ENCODE data around the gene P3R3URF. TPM values are rescaled to one million over a fixed set of nuclear protein-coding genes. Genes with fewer than 3 reads are reported as not detected.

The P3R3URF gene
- total and polyA plus RNA-seq, 2 donors = not detected

DNA sequence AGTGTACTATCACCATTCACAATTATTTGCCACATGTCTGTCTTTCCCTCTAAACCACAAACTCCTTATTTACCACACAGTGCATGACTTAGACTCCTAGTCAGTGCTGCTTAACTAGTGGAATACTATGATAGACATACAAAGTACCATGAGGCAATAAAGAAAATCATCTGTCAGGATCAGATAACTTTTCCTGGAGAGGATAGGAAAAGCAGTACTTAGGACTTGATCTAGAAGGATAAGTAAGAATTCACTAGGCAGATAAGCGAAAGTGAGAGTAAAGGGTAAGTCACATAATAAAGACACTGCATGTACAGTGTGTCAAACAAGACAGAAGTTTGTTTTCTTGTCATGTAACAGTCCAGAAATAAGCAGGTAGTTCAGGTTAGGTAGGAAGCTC lies 22.6 kb downstream of the P3R3URF start:
- 97% methylated on average over 1 of the region's 1 CpG for WGBS

DNA sequence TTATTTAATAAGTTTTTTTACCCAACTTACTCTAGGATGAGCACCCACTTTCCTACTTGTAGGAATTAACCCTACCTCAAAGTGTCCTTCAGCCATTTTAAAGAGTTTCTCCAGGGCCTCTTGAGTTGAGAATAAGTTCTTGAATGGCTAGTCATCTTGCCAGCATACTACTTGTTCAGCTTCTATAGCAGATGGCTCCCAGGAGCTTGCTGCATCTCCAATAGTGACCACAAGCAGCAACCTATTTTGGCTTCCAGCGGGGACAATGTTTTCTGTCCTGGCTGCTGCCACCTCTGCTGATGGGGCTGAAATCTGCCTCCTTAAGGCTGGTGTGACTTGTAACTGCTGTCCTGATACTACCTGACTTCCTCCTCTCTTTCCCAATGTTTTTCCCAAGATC lies 23.1 kb downstream of the P3R3URF start:
- Histone ChIP-seq H3K27me3 (ENCODE audit: control insufficient read depth in 2 of 2, insufficient read depth in 1 of 2, low read length in 1 of 2) (no peaks in the 10 kb centered on the region), H3K36me3 (ENCODE audit: control insufficient read depth in 2 of 2, insufficient read depth in 2 of 2, low read length in 1 of 2) (no peaks in the 10 kb centered on the region), H3K4me3 (ENCODE audit: low read length in 2 of 2) (no peak overlapping the region), H3K9me3 (ENCODE audit: control insufficient read depth in 2 of 2, insufficient read depth in 1 of 2, low read length in 1 of 2) (no peaks in the 10 kb centered on the region), H3K4me1 (ENCODE audit: control insufficient read depth in 2 of 2, insufficient read depth in 2 of 2, low read length in 2 of 2) (no peaks in the 10 kb centered on the region), H3K27ac (ENCODE audit: low read depth in 1 of 2, low read length in 1 of 2) (no peak overlapping the region)
- 94% methylated on average over 1 of the region's 1 CpG for WGBS
- no peak for DNase-seq (ENCODE audit: low read depth in 6 of 9, low spot score in 9 of 9)

More for the DNA sequence above, 22.6 kb downstream of the P3R3URF start:
- no peak for DNase-seq (ENCODE audit: low read depth in 6 of 9, low spot score in 9 of 9)
- no peak overlapping the region for H3K27ac ChIP-seq (ENCODE audit: low read depth in 1 of 2, low read length in 1 of 2)
- H3K4me3 ChIP-seq (ENCODE audit: low read length in 2 of 2) = no peak overlapping the region
- no peaks in the 10 kb centered on the region for H3K4me1 ChIP-seq (ENCODE audit: control insufficient read depth in 2 of 2, insufficient read depth in 2 of 2, low read length in 2 of 2)
- no peaks in the 10 kb centered on the region for H3K9me3 ChIP-seq (ENCODE audit: control insufficient read depth in 2 of 2, insufficient read depth in 1 of 2, low read length in 1 of 2)
- H3K27me3 ChIP-seq (ENCODE audit: control insufficient read depth in 2 of 2, insufficient read depth in 1 of 2, low read length in 1 of 2) = no peaks in the 10 kb centered on the region
- no peaks in the 10 kb centered on the region for H3K36me3 ChIP-seq (ENCODE audit: control insufficient read depth in 2 of 2, insufficient read depth in 2 of 2, low read length in 1 of 2)

DNA sequence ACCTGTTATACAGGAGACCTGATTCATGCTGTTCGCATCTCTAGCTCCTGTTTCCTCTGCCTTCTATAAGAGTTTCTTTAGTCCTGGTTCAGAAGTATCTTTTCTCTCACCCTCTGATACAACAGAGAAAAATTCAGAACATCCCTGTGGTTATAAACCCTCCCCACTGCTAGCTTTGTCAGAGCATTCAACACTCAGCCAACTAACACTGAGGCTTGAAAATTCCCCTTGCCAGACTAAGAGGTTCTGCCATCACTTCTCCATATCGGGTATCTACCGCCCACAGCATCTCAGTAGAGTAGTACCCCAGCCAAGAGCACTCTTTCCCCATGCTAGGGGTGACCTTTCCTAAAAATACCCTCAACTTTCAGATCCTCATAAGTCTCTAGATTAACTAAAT lies 24.3 kb downstream of the P3R3URF start:
- 96% methylated on average over 3 of the region's 3 CpGs for WGBS
- Histone ChIP-seq H3K36me3 (ENCODE audit: control insufficient read depth in 2 of 2, insufficient read depth in 2 of 2, low read length in 1 of 2) (no peaks in the 10 kb centered on the region), H3K4me1 (ENCODE audit: control insufficient read depth in 2 of 2, insufficient read depth in 2 of 2, low read length in 2 of 2) (no peaks in the 10 kb centered on the region), H3K4me3 (ENCODE audit: low read length in 2 of 2) (no peak overlapping the region), H3K27ac (ENCODE audit: low read depth in 1 of 2, low read length in 1 of 2) (no peak overlapping the region), H3K9me3 (ENCODE audit: control insufficient read depth in 2 of 2, insufficient read depth in 1 of 2, low read length in 1 of 2) (no peaks in the 10 kb centered on the region), H3K27me3 (ENCODE audit: control insufficient read depth in 2 of 2, insufficient read depth in 1 of 2, low read length in 1 of 2) (no peaks in the 10 kb centered on the region)
- DNase-seq (ENCODE audit: low read depth in 6 of 9, low spot score in 9 of 9) = no peak

DNA sequence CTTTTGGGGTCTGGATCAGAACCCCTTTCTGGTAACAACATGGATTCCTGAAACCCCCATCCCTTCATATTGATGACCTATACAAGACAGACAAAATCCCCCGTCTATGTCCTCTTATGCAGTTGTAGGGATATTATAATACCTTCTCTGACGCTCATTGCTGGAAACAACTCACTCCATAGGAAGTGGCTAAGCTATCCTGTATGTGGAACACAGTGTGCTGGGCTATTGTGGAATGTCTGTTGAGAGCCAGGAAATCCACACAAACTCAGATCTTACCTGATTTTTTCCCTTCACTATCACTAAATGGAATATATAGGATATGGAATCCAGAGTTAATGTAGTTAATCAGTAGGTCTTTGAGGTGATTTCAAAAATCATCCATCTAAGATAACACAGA lies 26.2 kb downstream of the P3R3URF start:
- 97% methylated on average over 2 of the region's 2 CpGs for WGBS
- no peaks in the 10 kb centered on the region for H3K4me1 ChIP-seq (ENCODE audit: control insufficient read depth in 2 of 2, insufficient read depth in 2 of 2, low read length in 2 of 2)
- H3K27me3 ChIP-seq (ENCODE audit: control insufficient read depth in 2 of 2, insufficient read depth in 1 of 2, low read length in 1 of 2) = no peaks in the 10 kb centered on the region
- H3K9me3 ChIP-seq (ENCODE audit: control insufficient read depth in 2 of 2, insufficient read depth in 1 of 2, low read length in 1 of 2) = no peaks in the 10 kb centered on the region
- H3K4me3 ChIP-seq (ENCODE audit: low read length in 2 of 2) = no peak overlapping the region
- H3K27ac ChIP-seq (ENCODE audit: low read depth in 1 of 2, low read length in 1 of 2) = no peak overlapping the region
- no peaks in the 10 kb centered on the region for H3K36me3 ChIP-seq (ENCODE audit: control insufficient read depth in 2 of 2, insufficient read depth in 2 of 2, low read length in 1 of 2)
- no peak for DNase-seq (ENCODE audit: low read depth in 6 of 9, low spot score in 9 of 9)

DNA sequence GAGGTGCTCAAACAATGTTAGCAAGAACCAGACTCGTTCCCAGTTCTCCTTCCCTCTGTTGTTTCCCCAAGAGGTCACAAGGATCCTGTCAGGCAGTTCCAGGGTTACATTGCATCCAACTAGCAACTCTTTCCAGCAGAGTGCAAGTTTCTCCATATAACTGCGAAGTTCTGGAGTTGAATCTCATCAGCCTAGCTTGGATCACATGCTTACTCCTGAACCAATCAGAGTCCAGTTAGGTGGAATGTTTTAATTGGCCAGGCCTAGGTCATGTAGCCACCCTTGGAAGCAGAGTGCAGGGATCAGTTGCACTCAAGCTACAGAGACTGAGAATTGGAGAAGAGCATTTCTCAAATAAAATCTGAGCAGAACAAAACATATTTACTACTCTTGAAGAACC lies 28.0 kb downstream of the P3R3URF start:
- WGBS = 92% methylated on average over 2 of the region's 2 CpGs
- no peak for DNase-seq (ENCODE audit: low read depth in 6 of 9, low spot score in 9 of 9)

DNA sequence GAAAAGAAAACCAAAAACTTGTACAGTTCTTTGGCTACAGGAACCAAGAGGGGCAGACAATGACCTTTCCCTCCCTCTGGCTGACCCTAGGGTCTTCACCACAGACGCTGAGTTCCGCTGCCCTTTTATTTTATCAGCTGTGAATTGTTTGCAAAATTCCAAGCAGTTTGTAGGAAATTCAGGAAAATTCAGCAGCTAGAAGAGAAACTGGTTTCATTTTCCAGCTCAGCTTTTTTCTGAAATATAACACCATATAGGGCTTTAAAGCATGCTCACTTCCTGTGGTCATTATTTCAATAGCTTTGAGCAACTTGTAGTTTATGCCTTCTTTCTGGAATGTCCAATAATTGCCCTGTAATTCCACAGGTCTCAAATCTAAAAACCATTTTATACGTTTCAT lies 38.4 kb downstream of the P3R3URF start:
- WGBS = 93% methylated on average over 3 of the region's 3 CpGs
- Histone ChIP-seq H3K27ac (ENCODE audit: low read depth in 1 of 2, low read length in 1 of 2) (peak overlapping the region in 1 of 2 donors; percentile 55), H3K4me3 (ENCODE audit: low read length in 2 of 2) (no peak overlapping the region), H3K36me3 (ENCODE audit: control insufficient read depth in 2 of 2, insufficient read depth in 2 of 2, low read length in 1 of 2) (no peaks in the 10 kb centered on the region), H3K4me1 (ENCODE audit: control insufficient read depth in 2 of 2, insufficient read depth in 2 of 2, low read length in 2 of 2) (peaks cover 9 to 16% of the 10 kb centered on the region in 2 donors), H3K27me3 (ENCODE audit: control insufficient read depth in 2 of 2, insufficient read depth in 1 of 2, low read length in 1 of 2) (no peaks in the 10 kb centered on the region), H3K9me3 (ENCODE audit: control insufficient read depth in 2 of 2, insufficient read depth in 1 of 2, low read length in 1 of 2) (no peaks in the 10 kb centered on the region)
- no peak for DNase-seq (ENCODE audit: low read depth in 6 of 9, low spot score in 9 of 9)

More for the DNA sequence above, 28.0 kb downstream of the P3R3URF start:
- Histone ChIP-seq H3K27me3 (ENCODE audit: control insufficient read depth in 2 of 2, insufficient read depth in 1 of 2, low read length in 1 of 2) (no peaks in the 10 kb centered on the region), H3K4me3 (ENCODE audit: low read length in 2 of 2) (no peak overlapping the region), H3K9me3 (ENCODE audit: control insufficient read depth in 2 of 2, insufficient read depth in 1 of 2, low read length in 1 of 2) (no peaks in the 10 kb centered on the region), H3K4me1 (ENCODE audit: control insufficient read depth in 2 of 2, insufficient read depth in 2 of 2, low read length in 2 of 2) (no peaks in the 10 kb centered on the region), H3K36me3 (ENCODE audit: control insufficient read depth in 2 of 2, insufficient read depth in 2 of 2, low read length in 1 of 2) (no peaks in the 10 kb centered on the region), H3K27ac (ENCODE audit: low read depth in 1 of 2, low read length in 1 of 2) (no peak overlapping the region)

DNA sequence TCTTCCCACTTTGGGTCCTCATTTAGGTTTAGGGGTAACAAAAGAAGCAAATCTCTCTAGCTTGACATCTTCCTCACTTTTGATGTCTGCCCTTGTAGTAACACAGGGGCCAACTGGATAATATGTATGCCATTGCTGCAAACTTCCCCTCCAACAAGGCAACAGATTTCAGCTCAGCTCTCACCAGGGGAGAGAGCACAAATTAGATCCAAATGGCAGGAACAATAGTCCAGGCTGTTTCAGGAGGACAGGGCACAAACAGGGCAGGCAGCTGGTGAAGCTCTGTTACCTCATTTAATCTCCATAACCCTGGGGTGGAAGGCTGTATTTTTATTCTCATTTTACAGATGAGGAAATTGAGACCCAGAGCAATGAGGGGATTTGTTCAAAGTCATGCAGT lies 39.6 kb downstream of the P3R3URF start:
- Histone ChIP-seq H3K27me3 (ENCODE audit: control insufficient read depth in 2 of 2, insufficient read depth in 1 of 2, low read length in 1 of 2) (peaks cover under 1 to 10% of the 10 kb centered on the region in 2 donors), H3K4me1 (ENCODE audit: control insufficient read depth in 2 of 2, insufficient read depth in 2 of 2, low read length in 2 of 2) (peaks cover 9 to 22% of the 10 kb centered on the region in 2 donors), H3K27ac (ENCODE audit: low read depth in 1 of 2, low read length in 1 of 2) (no peak overlapping the region), H3K36me3 (ENCODE audit: control insufficient read depth in 2 of 2, insufficient read depth in 2 of 2, low read length in 1 of 2) (no peaks in the 10 kb centered on the region), H3K4me3 (ENCODE audit: low read length in 2 of 2) (no peak overlapping the region), H3K9me3 (ENCODE audit: control insufficient read depth in 2 of 2, insufficient read depth in 1 of 2, low read length in 1 of 2) (no peaks in the 10 kb centered on the region)
- no peak for DNase-seq (ENCODE audit: low read depth in 6 of 9, low spot score in 9 of 9)

DNA sequence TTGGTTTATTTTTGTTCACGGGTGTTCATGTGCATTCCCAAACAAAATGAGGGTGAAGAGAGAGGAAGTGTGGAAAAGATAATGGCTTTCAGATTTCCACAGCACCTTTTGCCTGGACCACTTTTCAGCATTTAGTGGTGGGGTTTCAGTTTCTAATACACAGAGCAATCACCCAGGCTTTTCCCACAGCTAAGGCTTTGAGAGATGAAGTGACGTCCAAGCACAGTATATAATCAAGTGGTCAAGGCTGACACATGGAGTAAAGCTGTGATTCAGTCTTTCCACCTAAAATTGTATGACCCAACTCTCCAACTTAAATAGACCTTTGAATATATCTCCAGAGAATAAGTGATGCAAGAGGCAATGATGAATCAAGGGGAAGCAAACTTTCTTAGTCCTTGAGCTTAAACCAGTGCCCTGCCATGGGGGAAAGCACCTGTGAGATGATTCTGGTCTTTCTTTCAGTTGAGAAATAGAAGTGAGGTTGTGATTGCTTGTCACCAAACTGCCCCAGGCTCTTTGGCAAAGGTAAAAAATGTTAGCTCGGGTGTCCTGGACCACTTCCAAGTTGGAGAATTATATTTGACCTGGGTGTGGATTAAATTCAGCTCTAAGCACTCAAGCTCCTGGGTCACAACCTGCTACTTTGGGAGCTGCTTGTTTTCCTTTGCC lies 41.5 kb downstream of the P3R3URF start:
- H3K27ac ChIP-seq (ENCODE audit: low read depth in 1 of 2, low read length in 1 of 2) = no peak overlapping the region
- peaks cover 9 to 25% of the 10 kb centered on the region in 2 donors for H3K4me1 ChIP-seq (ENCODE audit: control insufficient read depth in 2 of 2, insufficient read depth in 2 of 2, low read length in 2 of 2)
- WGBS = 89% methylated on average over 3 of the region's 3 CpGs
- no peaks in the 10 kb centered on the region for H3K36me3 ChIP-seq (ENCODE audit: control insufficient read depth in 2 of 2, insufficient read depth in 2 of 2, low read length in 1 of 2)
- DNase-seq (ENCODE audit: low read depth in 6 of 9, low spot score in 9 of 9) = peak in 1 of 9 donors; percentile 4
- no peaks in the 10 kb centered on the region for H3K9me3 ChIP-seq (ENCODE audit: control insufficient read depth in 2 of 2, insufficient read depth in 1 of 2, low read length in 1 of 2)
- H3K4me3 ChIP-seq (ENCODE audit: low read length in 2 of 2) = no peak overlapping the region
- peaks cover 11 to 23% of the 10 kb centered on the region in 2 donors for H3K27me3 ChIP-seq (ENCODE audit: control insufficient read depth in 2 of 2, insufficient read depth in 1 of 2, low read length in 1 of 2)

DNA sequence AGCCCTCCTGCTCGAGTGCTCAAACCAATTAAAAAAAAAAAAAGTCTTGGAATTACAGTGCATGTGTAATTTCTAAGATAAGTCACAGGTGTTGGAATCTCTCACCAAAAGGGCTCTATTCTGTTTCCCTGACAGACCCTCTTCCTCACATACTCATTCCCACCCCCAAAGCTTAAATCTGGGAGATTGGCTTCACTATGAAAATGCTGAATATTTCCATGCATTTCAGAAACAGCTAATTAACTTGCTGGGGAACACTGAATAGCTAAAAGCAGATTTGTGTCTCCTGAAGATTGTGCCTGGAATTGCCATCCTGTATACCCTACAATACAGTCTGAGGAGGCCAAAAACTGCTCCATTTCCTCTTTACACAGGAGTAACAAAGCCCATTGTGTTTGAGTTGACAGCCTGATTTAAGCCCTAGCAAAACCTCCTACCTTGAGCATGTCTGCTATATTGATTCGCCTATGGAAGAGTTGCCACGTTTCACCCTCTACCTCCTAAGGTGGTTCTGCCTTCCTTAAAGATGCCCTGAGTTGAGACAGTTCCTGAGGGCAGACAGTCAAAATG lies 42.4 kb downstream of the P3R3URF start:
- H3K27me3 ChIP-seq (ENCODE audit: control insufficient read depth in 2 of 2, insufficient read depth in 1 of 2, low read length in 1 of 2) = peaks cover 11 to 26% of the 10 kb centered on the region in 2 donors
- peak overlapping the region; percentile 70 to 83 for H3K4me3 ChIP-seq (ENCODE audit: low read length in 2 of 2)
- peak overlapping the region in 1 of 2 donors; percentile 90 for H3K27ac ChIP-seq (ENCODE audit: low read depth in 1 of 2, low read length in 1 of 2)
- peak in 1 of 9 donors; percentile 11 for DNase-seq (ENCODE audit: low read depth in 6 of 9, low spot score in 9 of 9)
- H3K9me3 ChIP-seq (ENCODE audit: control insufficient read depth in 2 of 2, insufficient read depth in 1 of 2, low read length in 1 of 2) = no peaks in the 10 kb centered on the region
- 82% methylated on average over 3 of the region's 3 CpGs for WGBS
- H3K4me1 ChIP-seq (ENCODE audit: control insufficient read depth in 2 of 2, insufficient read depth in 2 of 2, low read length in 2 of 2) = peaks cover 9 to 25% of the 10 kb centered on the region in 2 donors
- H3K36me3 ChIP-seq (ENCODE audit: control insufficient read depth in 2 of 2, insufficient read depth in 2 of 2, low read length in 1 of 2) = no peaks in the 10 kb centered on the region

Data from thymus (tissue), 11 donors.